Astrocyte (in vitro differentiated cells and primary cell): ENCODE measurements around the gene ERMARD. TPM values are rescaled to one million over a fixed set of nuclear protein-coding genes. Genes with fewer than 3 reads are reported as not detected.

Experiments
- DNase-seq: peaks from one replicate; pipeline ENCODE4 v3.0.0-alpha.2; 2010; ENCODE audit warnings: low read depth
- FAIRE-seq: peaks from 2 replicates; lab custom pipeline; 2011; peaks lifted over from hg19 to GRCh38; lab: Jason Lieb, UNC
- H2AFZ ChIP-seq: 2 replicates; pipeline ENCODE4 v1.6.0; 2012; ENCODE audit warnings: low read depth, low read length, inconsistent platforms
- H3K27ac ChIP-seq: 2 replicates; pipeline ENCODE4 v1.5.1; 2011; ENCODE audit warnings: low read depth, low read length, inconsistent platforms
- H3K27me3 ChIP-seq: 2 replicates; pipeline ENCODE4 v1.6.0; 2011; ENCODE audit warnings: low read length, inconsistent platforms; ENCODE audit not compliant: insufficient read depth
- H3K36me3 ChIP-seq: 2 replicates; pipeline ENCODE4 v1.5.1; 2011; ENCODE audit warnings: low read length, inconsistent platforms; ENCODE audit not compliant: insufficient read depth
- H3K4me1 ChIP-seq: 2 replicates; pipeline ENCODE4 v1.5.1; 2011; ENCODE audit warnings: low read length, inconsistent platforms; ENCODE audit not compliant: insufficient read depth
- H3K4me2 ChIP-seq: 2 replicates; pipeline ENCODE4 v1.6.0; 2012; ENCODE audit warnings: low read length, inconsistent platforms
- H3K4me3 ChIP-seq: 2 replicates; pipeline ENCODE4 v1.5.1; 2011; ENCODE audit warnings: low read depth, mild to moderate bottlenecking, low read length, inconsistent platforms; ENCODE audit not compliant: insufficient read depth
- H3K79me2 ChIP-seq: 2 replicates; pipeline ENCODE4 v1.6.0; 2012; ENCODE audit warnings: mild to moderate bottlenecking, low read length, inconsistent platforms; ENCODE audit not compliant: insufficient read depth
- H3K9ac ChIP-seq: 2 replicates; pipeline ENCODE4 v1.6.0; 2012; ENCODE audit warnings: mild to moderate bottlenecking, low read length, inconsistent platforms
- H3K9me3 ChIP-seq: 2 replicates; pipeline ENCODE4 v1.5.1; 2012; ENCODE audit warnings: low read depth, mild to moderate bottlenecking, low read length, inconsistent platforms; ENCODE audit not compliant: insufficient read depth
- H4K20me1 ChIP-seq: 2 replicates; pipeline ENCODE4 v1.6.0; 2012; ENCODE audit warnings: low read length, inconsistent platforms; ENCODE audit not compliant: insufficient read depth
- H3K27ac Mint-ChIP-seq: one replicate; pipeline ENCODE4 v1.8.0; 2021; ENCODE audit warnings: mild to moderate bottlenecking, mixed read lengths; ENCODE audit not compliant: unreplicated experiment
- H3K27me3 Mint-ChIP-seq: one replicate; pipeline ENCODE4 v1.8.0; 2021; ENCODE audit warnings: low read depth, mixed read lengths; ENCODE audit not compliant: unreplicated experiment
- H3K36me3 Mint-ChIP-seq: one replicate; pipeline ENCODE4 v1.8.0; 2021; ENCODE audit warnings: low read depth, mixed read lengths; ENCODE audit not compliant: unreplicated experiment
- H3K4me1 Mint-ChIP-seq: one replicate; pipeline ENCODE4 v1.8.0; 2021; ENCODE audit warnings: low read depth, mixed read lengths; ENCODE audit not compliant: unreplicated experiment
- H3K4me3 Mint-ChIP-seq: one replicate; pipeline ENCODE4 v1.8.0; 2021; ENCODE audit warnings: mild to moderate bottlenecking, moderate library complexity, mixed read lengths; ENCODE audit not compliant: unreplicated experiment
- H3K9me3 Mint-ChIP-seq: one replicate; pipeline ENCODE4 v1.8.0; 2021; ENCODE audit warnings: mild to moderate bottlenecking, mixed read lengths; ENCODE audit not compliant: unreplicated experiment
- EZH2 ChIP-seq: IDR thresholded peaks from 2 replicates; pipeline ENCODE4 v1.6.1; 2012; ENCODE audit warnings: mild to moderate bottlenecking, low read length, inconsistent platforms; ENCODE audit not compliant: insufficient read depth
- total RNA-seq: library from RNA; stranded (reverse); gene quantifications from 2 replicates; pipeline ENCODE4 v1.2.1, GENCODE V29; 2021
- TF ChIP-seq, protein P1 (sequence below): IDR thresholded peaks from 2 replicates; pipeline ENCODE4 v1.5.1; 2011; ENCODE audit warnings: low read depth, mild to moderate bottlenecking, inconsistent platforms, low read length, moderate library complexity; ENCODE audit not compliant: insufficient read depth

ERMARD gene
- total RNA-seq, 1 donor from 2014 or later, result 13.1 TPM

DNA sequence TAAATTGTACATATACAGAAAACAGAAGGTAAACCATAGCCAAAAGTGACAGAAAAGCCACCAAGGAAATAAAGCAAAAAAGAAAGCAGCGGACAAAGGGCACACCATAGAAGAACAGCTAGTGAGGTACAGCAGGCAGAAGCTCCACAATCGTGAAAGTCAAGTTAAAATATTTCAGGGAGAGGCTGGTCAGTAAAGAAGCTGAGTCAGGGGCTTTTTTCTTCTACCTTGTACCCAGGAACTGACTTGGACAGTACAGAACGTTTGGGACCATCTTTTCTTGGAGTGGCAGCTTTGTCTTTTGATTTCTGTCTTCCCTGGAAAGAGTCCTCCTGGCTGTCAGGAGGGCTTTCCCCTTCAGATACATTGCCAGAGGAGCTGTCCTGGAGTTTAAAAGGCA lies 41.4 kb upstream of the ERMARD start:
- peaks cover 3% of the 10 kb centered on the region for H4K20me1 ChIP-seq
- no peak overlapping the region for H3K27ac Mint-ChIP-seq
- no peaks in the 10 kb centered on the region for H3K27me3 Mint-ChIP-seq
- H3K36me3 Mint-ChIP-seq, result no peaks in the 10 kb centered on the region
- H3K9ac ChIP-seq, result no peak overlapping the region
- peaks cover 19% of the 10 kb centered on the region for H3K36me3 ChIP-seq
- H3K4me1 Mint-ChIP-seq, result peaks cover 15% of the 10 kb centered on the region
- TF ChIP-seq, protein P1, sequence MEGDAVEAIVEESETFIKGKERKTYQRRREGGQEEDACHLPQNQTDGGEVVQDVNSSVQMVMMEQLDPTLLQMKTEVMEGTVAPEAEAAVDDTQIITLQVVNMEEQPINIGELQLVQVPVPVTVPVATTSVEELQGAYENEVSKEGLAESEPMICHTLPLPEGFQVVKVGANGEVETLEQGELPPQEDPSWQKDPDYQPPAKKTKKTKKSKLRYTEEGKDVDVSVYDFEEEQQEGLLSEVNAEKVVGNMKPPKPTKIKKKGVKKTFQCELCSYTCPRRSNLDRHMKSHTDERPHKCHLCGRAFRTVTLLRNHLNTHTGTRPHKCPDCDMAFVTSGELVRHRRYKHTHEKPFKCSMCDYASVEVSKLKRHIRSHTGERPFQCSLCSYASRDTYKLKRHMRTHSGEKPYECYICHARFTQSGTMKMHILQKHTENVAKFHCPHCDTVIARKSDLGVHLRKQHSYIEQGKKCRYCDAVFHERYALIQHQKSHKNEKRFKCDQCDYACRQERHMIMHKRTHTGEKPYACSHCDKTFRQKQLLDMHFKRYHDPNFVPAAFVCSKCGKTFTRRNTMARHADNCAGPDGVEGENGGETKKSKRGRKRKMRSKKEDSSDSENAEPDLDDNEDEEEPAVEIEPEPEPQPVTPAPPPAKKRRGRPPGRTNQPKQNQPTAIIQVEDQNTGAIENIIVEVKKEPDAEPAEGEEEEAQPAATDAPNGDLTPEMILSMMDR, result no peak
- no peak for TF ChIP-seq EZH2
- H3K4me1 ChIP-seq, result peaks cover under 1% of the 10 kb centered on the region
- no peak overlapping the region for H3K4me2 ChIP-seq
- no peak overlapping the region for H3K4me3 Mint-ChIP-seq
- H3K79me2 ChIP-seq, result peaks cover 8% of the 10 kb centered on the region
- DNase-seq (no peak), FAIRE-seq (no peak)
- no peak overlapping the region for H2AFZ ChIP-seq
- H3K9me3 Mint-ChIP-seq, result no peaks in the 10 kb centered on the region
- H3K27ac ChIP-seq, result no peak overlapping the region
- no peaks in the 10 kb centered on the region for H3K27me3 ChIP-seq
- no peaks in the 10 kb centered on the region for H3K9me3 ChIP-seq
- H3K4me3 ChIP-seq, result no peak overlapping the region

DNA sequence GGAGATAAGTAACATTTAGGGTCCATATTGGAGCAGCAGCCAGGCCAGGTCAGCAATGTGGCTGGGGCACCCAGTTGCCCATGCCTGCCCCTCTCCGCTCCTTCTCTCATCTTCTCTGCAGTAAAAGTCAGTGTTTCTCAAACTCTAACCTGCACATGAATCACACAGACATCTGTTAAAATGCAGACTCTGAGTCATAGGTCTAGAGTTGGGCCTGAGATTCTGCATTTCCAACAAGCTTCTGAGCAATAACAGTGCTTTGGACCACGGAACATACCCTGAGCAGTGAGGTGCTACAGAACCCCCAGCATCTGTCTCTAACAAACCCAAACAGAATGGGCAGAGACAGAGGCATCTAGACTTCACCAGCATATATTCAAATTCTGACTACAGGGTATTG lies 37.2 kb upstream of the ERMARD start:
- Histone ChIP-seq H3K27me3 (no peaks in the 10 kb centered on the region), H3K36me3 (peaks cover 18% of the 10 kb centered on the region), H3K4me1 (peaks cover 2% of the 10 kb centered on the region), H3K79me2 (peaks cover 14% of the 10 kb centered on the region), H2AFZ (no peak overlapping the region), H3K27ac (no peak overlapping the region), H3K4me3 (no peak overlapping the region), H4K20me1 (peaks cover 1% of the 10 kb centered on the region), H3K4me2 (no peak overlapping the region), H3K9me3 (no peaks in the 10 kb centered on the region), H3K9ac (no peak overlapping the region)
- peaks cover 3% of the 10 kb centered on the region for H3K36me3 Mint-ChIP-seq
- no peak overlapping the region for H3K4me3 Mint-ChIP-seq
- H3K4me1 Mint-ChIP-seq, result peaks cover 11% of the 10 kb centered on the region
- H3K27me3 Mint-ChIP-seq, result no peaks in the 10 kb centered on the region
- TF ChIP-seq, protein P1, result no peak
- TF ChIP-seq EZH2, result no peak
- DNase-seq (no peak), FAIRE-seq (peak; percentile 34)
- H3K27ac Mint-ChIP-seq, result no peak overlapping the region
- no peaks in the 10 kb centered on the region for H3K9me3 Mint-ChIP-seq

DNA sequence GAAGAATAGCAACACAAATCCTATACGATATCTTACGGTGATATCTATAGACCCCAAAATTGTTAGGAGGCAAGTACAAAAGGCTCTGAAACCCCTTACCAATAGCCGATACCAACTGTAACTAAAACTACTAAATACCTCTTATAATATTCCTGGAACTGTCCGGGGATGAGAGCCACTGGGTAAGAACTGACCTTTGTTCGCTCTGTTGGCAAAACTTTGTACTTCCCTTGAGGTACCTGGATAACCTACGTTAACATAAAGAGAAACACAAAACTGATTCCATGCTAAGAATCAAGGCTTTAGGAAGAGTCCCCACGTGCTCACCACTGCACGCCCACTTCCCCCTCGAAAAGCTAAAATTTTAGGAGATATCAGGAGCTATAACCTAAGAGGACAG lies 36.8 kb upstream of the ERMARD start:
- TF ChIP-seq, protein P1, result no peak
- TF ChIP-seq EZH2, result no peak
- peaks cover 18% of the 10 kb centered on the region for H3K36me3 ChIP-seq

More for the DNA sequence above, 36.8 kb upstream of the ERMARD start:
- no peak overlapping the region for H3K4me2 ChIP-seq
- no peak overlapping the region for H3K4me3 Mint-ChIP-seq
- peaks cover 14% of the 10 kb centered on the region for H3K79me2 ChIP-seq
- peaks cover 3% of the 10 kb centered on the region for H3K36me3 Mint-ChIP-seq
- H3K9me3 Mint-ChIP-seq, result no peaks in the 10 kb centered on the region
- H3K4me3 ChIP-seq, result no peak overlapping the region
- no peak overlapping the region for H3K27ac ChIP-seq
- H3K4me1 ChIP-seq, result peaks cover 4% of the 10 kb centered on the region
- no peaks in the 10 kb centered on the region for H3K9me3 ChIP-seq
- no peak for FAIRE-seq
- peaks cover 13% of the 10 kb centered on the region for H3K4me1 Mint-ChIP-seq
- H3K9ac ChIP-seq, result no peak overlapping the region
- H2AFZ ChIP-seq, result no peak overlapping the region
- H4K20me1 ChIP-seq, result peaks cover 4% of the 10 kb centered on the region
- no peaks in the 10 kb centered on the region for H3K27me3 ChIP-seq
- H3K27ac Mint-ChIP-seq, result no peak overlapping the region
- H3K27me3 Mint-ChIP-seq, result no peaks in the 10 kb centered on the region
- no peak for DNase-seq
